NCI-H2107 treated with DMSO at 0.1 percent for 48 hours (cell line): ENCODE measurements around the gene THNSL1.
A peak's percentile ranks its signal among the peaks of the same experiment; 100 is the strongest.
"Not testable (repeated sequence)": the region's sequence is repeated elsewhere in the genome, so short reads cannot be mapped to it uniquely, and the experiment has no call there.

ENCODE experiments used
- DNase-seq: peaks from one replicate; lab custom pipeline; 2025; ENCODE audit not compliant: unreplicated experiment; lab: John Stamatoyannopoulos, UW

The THNSL1 gene, protein sequence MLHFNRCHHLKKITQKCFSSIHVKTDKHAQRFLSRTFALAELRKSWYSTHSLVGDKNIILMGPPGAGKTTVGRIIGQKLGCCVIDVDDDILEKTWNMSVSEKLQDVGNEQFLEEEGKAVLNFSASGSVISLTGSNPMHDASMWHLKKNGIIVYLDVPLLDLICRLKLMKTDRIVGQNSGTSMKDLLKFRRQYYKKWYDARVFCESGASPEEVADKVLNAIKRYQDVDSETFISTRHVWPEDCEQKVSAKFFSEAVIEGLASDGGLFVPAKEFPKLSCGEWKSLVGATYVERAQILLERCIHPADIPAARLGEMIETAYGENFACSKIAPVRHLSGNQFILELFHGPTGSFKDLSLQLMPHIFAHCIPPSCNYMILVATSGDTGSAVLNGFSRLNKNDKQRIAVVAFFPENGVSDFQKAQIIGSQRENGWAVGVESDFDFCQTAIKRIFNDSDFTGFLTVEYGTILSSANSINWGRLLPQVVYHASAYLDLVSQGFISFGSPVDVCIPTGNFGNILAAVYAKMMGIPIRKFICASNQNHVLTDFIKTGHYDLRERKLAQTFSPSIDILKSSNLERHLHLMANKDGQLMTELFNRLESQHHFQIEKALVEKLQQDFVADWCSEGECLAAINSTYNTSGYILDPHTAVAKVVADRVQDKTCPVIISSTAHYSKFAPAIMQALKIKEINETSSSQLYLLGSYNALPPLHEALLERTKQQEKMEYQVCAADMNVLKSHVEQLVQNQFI

DNA sequence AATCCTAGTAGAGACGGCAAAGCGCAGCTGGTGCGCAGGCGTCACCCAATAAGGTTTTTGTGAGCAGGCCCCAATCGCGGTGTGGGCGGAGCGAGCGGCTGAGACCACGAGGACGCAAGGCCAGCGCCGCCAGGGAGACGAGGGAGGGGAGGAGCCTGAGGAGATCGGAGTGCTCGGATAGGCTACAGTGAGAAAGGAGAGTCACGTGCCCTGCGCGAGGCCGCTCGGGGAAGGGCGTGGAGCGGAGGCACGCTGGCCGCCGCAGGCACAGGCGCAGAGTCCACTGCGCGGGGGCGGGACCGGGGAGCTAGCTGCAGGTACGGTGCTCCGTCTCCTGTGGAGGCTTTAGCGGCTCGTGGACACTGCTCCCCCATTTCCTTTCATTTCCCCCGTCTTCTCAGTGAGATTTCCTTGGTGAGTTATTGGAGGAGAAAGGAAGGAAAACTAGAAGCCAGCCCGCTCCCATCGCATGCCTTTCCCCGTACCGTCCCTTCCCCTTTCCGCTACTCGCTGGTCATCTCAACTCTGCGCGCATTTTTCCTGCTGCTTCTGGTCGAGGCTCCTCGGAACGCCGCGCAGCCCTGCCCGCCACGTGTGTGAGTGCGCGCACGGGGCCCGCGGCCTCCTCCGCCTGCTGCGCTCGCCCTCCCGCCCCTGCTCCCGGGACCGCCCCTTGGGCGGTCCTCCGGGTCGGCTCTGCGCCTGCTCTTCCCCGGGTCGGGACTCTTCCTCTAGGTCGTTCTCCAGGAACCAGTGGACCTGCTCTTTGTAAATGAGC lies at the start of gene THNSL1:
Gene THNSL1, plus strand, starts transcription at position 237 of the 778 bp plus-strand sequence. CDS start 6,612 bp downstream, outside the sequence.
- DNase-seq, result peak; percentile 86

DNA sequence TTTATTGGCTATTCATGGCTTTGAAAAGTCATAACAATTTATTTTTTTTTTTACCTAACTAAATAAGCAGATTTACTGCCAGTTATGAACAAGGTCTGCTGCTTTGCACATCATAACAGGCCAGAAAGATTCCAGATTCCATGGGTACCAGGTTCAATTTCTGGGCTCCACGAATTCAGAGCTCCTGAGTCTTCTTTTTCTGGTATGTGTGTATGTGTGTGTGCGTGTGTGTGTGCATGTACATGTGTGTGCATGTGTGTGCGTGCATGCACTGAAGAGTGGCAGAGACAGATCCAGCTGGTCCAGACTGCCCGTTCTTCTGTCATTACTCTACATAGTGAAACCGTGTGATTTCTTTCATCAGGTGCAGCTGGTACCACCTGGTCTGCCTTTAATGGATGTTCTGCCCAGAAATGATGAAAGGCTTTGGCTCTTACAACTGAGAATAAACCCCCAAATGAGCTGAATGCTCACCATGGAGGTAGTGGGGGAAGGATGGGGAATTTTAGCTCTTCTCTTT lies 49.4 kb upstream of the THNSL1 start:
- DNase-seq, result no peak

DNA sequence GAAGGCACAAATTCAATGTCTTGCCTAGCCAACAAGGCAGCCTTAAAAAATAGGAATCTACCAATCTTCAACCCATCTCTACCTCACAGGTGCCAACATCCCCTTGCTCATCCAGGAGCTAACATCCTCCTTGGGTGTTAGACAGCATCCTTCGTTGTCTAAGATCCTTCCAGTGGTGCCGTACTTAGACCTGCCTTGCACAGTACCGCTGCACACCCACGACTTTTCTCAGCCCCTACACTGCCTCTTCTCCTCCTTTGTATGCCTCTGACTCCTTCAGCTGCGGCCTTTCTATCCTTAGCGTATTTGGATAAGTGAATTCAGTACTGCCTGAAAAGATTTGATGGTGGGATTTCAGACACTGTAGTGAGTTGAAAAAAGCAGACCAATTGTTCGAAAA lies 48.1 kb upstream of the THNSL1 start:
- no peak for DNase-seq

DNA sequence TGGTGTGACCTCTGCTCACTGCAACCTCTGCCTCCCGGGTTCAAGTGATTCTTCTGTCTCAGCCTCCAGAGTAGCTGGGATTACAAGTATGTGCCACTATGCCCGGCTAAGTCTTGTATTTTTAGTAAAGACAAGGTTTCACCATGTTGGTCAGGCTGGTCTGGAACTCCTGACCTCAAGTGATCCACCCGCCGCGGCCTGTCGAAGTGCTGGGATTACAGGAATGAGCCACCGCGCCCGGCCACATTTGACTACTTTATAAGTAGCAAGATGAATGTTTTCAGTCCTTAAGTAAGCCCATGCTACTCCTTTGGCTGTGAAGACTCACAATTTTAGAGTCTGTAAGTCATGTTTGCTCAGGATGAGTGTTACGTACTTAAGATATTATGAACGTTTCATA lies 47.5 kb upstream of the THNSL1 start:
- DNase-seq, result not testable (repeated sequence)

DNA sequence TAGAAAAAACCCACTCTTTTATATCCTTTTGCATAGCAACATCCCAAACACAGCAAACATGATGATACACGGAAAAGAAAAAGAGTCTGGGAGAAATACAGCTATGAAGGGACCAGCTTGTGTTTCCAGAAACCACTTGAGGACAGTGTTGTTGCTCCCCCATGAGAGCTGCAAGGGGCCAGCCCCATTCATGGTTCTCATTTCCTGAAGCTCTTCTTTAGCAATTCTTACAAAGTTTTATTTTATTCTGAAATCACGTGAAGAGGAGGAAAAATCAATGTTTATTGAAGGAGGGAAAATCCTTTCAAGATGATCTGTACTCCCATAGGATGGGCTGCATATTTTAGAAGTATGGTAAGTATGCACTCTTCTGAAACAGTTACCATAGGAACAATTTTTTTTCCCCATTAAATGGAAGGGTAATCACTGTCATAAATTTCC lies 46.6 kb upstream of the THNSL1 start:
- DNase-seq, result no peak

DNA sequence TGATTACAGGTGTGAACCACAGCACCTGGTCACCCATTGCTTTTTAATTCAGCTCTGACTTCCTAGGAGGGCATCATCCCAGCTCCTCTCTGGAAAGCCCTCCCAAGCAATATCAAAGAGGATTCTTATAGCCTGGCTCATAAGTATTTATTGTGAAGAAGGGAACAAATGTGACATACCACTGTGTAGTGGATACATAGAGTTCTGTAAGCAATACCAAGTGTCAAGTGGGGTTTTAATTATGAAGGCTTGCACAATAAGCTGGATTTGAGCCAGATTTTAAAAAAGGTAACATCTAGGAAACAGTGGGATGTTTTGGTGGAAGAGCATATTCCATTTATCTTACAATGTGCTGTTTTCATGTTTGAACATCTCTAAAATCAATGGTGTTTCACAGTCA lies 45.0 kb upstream of the THNSL1 start:
- DNase-seq, result peak; percentile 3

DNA sequence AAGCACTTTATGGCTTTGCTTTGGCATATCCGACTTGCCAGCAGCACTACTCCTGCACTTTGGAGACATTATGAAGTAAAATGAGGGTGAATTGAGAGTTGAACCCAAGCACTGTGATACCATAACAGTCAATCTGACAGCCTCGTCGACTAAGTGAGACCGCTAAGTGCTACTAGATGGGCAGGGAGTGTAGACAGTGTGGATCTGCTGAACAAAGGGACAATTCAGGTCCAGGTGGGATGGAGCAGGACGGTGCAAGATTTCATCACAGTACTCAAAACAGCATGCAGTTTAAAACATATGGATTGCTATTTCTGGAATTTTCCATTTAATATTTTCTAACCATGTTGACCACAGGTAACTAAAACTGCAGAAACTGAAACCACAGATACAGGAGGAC lies 43.2 kb upstream of the THNSL1 start:
- DNase-seq, result no peak

DNA sequence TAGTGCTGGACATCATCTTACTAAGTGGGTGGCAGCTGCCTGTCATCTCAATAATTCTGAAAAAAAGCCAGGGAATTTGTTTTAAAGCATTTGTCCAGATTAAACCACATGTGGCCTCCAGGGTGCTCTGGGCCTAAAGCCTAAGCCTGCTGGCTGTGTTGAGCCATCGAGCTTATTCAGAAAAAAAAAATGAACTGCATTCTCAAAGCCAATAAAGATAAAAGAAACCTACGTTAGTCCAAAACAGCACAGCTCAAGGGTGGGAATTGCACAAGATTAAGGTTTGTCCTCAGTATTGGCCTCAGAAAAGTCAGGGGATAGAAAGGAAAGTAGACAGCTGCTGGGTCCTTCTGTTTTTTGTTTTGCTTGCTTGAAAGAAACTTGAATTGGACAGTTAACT lies 41.4 kb upstream of the THNSL1 start:
- DNase-seq, result no peak

DNA sequence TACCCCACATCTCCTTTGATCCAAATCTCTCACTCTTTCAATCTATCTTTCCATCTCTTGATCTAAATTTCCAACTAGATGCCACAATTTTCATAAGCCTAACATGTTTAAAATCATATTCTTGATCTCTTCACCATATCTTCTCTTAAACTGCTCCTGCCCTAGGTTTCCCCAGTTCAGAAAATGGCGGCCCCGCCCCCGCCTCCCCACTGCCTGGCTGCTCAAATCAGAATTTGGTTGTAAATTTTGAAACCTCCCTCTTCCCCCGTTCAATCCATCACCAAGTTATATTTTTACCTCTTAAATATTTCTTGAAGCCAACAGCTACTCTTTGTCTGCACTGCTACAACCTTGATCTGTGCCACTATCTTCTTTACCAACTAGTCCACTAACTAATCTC lies 36.7 kb upstream of the THNSL1 start:
- no peak for DNase-seq

DNA sequence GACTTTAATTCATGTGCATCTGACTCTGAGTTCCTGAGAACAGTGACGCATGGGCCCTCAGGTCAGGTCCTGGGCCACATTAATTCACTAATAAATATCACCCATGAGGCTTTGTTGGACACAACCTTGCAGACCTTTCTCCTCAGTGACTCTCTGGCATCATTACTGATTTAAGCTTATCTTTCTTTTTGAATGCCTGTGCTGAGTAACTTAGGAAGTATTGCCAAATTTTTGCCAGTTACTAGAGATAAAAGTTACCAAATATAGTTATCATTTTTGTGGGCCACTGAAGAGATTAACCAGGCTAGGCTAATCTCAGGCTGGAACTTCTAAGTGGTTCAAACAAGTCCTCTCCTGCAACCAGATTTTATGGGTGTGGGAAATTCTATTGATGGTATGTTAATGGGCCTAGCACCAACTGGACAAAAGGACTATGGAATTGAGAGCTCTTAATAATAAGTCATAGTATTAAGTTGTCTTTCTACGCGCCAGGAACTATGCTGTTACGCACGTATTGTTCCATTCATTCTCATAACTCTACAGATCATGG lies 35.2 kb upstream of the THNSL1 start:
- DNase-seq, result no peak

DNA sequence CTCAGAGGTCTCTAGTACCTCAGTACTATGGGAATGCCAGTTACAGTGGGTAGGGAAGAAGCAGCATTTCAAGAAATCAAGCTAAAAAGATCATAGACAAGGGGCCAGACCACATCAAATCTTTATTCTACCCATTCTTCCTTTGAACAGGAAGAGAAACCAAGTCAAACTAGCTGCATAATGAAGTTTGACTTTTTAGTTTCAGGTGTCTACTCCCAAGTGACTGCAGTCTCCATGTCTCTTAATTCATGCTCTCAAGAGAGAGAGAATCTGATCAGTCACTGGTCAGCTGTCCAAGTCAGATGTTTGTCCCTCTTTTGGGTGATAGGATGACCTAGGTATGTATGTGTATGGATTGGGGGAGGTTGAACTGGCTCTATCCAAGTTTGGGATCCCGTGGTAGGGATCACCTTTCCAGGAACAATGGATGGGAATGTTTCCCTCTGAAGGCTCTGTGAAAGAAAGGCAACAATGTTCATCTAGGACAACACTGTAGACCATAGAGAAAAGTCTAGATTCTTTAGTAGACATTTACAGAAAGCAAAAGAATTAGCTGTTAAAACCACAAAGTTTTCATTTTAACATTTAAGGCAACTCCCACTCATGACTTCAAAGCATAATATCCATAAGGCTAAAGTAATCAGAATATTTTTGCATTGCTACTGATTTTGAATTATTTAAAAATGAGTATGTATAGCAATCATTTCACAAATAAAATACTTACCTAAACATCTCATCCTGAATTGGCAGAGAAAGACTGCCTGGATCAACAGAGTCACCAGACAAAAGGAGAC lies 33.9 kb upstream of the THNSL1 start:
- DNase-seq, result no peak

DNA sequence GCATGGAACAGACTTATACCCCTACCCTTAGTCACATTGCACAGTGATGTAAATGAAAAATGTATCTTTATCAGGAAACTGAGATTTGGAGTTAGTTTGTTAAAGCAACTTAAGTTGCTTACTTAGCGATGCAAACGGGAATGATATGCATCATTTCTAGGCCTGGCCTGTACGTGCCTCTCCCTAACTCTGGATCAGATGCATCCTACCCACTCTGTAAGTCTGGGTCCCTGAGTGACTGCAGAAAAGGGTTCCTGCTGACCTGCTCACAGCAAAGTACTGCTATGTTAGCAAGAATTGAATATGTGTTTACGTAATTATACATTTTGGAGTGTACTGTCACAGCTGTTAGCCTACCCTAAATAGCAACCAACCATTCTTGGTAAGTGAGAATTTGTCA lies 33.3 kb upstream of the THNSL1 start:
- DNase-seq, result no peak

DNA sequence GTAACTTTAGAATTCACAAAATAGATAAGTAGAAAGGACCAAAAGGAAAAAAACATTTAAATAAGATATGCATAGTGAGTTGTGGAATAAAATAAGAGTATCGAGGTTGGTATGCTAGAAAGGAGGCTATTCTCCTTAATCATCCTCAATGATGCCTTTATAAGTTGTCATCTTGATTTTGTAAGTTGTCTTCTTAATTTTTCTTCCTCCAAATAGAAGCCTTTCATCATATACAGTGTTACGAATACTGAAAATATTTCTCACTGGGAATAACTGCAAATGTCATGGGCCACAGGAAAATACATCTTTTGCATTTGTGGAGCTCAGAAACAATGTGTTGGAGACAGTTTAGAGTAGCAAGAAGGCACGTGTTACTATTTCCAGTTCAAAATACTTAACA lies 32.5 kb upstream of the THNSL1 start:
- no peak for DNase-seq

DNA sequence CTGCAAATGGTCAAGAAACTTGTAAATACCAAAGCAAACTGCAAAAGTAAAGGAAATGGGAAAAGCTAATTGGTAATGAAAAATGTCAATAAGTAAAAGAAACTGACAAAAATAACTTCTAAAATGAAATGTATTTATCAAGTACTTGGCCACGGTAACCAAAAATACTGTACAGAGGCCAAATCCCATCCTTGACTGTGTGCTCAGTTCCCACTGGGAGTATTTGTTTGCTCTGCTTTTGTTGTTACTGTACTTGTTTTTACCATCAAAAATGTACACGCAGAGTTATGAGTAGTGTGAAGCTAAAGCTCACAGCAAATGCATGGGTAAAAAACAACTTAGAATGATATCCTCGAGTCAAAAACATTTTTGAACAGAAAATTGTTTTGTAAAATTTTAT lies 31.5 kb upstream of the THNSL1 start:
- no peak for DNase-seq

DNA sequence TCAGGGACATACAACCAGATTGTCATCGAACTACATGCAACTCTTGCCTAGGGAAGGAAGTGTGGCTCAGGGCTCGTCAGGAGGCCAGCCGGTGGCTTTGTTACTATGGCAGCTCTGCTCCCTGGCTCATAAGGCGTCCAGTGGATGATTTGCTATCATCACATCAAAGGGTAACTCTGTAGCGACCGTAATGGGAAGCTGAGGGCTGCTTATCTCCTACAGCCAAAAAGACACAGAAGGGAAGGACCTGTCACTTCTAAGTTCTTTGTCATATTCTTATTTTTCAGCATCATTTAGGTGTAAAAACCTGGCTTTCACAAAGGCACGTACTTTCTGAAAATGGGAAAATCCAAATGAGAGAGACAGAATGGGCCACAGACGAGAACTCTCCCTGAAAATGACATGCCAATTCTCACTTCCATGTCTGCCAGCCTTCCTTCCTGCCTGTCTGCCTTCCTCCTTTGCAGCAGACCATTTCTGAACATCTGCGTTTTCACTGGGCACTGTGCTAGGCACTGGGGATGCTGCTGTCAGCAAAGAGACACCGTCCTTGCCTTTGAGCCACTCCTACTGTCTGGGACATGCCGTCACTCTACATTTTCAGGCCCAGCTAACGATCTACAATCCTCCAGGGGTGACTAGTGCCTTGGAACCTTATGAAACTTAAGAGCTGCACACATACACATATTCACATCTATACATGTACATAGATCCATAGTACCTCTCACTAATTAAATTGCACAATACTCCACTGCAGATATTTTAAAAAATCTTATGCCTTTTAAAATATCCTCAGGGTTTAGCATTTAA lies 27.4 kb upstream of the THNSL1 start:
- DNase-seq, result no peak

DNA sequence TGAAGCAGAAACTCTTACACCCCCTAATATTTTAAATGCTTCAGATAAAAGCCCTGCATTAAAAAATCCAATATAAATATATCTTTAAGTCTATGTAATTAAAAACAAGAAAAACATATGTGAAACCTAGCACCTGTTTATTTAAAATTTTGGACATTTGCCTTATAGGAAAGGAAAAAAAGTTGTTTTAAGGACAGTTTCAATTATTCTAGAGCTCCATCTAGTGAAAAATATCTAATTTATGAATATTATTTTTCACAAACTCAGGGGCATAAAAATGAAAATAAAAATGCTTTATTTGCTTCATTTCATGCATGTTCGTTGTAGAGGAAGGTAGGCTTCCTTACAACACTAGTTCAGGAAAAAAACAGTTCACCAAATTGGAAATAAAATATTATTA lies 26.5 kb upstream of the THNSL1 start:
- DNase-seq, result no peak

DNA sequence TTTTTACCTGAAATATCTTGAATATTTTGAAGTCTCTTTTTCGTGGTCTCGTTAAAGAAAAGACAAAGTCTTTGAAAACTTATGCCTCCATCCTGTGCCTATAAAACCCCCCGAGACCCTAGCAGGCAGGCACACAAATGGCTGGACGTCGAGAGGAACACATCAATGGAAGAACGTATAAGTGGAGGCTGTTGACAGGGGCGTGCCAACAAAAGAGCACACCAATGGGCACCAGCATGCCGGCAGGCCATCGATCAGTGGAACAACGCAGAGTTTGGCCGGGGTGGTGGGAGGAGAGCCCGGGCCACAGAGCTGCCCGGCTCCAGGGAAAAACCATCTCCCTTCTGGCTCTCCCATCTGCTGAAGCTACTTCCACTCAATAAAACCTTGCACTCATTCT lies 25.1 kb upstream of the THNSL1 start:
- no peak for DNase-seq

DNA sequence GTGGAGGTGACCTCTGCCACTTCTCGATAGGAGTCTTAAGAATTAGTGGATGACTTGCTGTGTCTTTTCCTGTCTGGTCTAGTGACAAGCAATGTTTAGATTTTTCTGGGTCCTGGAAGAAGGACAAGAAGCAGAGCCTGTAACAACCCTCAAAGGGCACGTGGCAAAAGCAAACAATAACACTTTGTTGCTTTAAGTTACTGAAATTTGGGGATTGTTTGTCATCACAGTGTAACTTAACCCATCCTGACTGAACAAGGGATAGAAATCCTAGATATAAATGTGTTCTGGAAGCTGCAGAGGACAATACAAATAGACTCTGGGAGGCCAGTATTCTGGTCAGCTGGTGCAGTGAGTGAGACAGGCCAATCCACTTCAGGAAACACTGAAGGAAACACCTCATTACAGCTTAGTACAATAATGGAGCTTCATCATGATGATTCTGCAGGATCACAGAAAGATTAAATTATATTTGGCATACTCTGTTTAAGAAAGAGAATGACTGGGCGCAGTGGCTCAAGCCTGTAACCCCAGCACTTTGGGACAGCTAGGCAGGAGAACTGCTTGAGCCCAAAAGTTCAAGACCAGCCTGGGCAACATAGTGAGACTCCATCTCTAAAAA lies 23.8 kb upstream of the THNSL1 start:
- DNase-seq, result no peak
